Measurements from ENCODE around the gene PRRC2C.

- TF ChIP-seq CTCF (IDR thresholded peaks at IDR 0.05) (peak in 2 of 6 experiments; percentile 35 to 87), POLR2A (IDR thresholded peaks at IDR 0.05) (no peak)
Measured at GRCh38 chr1:171484760-171485374, 463 bp upstream of the PRRC2C start.

Measured in thyroid gland (tissue), 4 donors.